ENCODE results near the gene SPECC1L.

GRCh38 chr22:24408630-24409029 lies 138.0 kb downstream of the SPECC1L start:
- TF ChIP-seq CTCF (conservative IDR thresholded peaks at IDR 0.05; ENCODE audit: low read depth, low read length) (no peak), EZH2 (IDR thresholded peaks at IDR 0.05; ENCODE audit: low read length, unreplicated experiment) (no peak), EZH2phosphoT487 (IDR thresholded peaks at IDR 0.05; ENCODE audit: borderline replicate concordance, low read length) (no peak)

All from PC-3 (cell line).